Measurements from ENCODE around the gene ATAD3A.
A peak's percentile ranks its signal among the peaks of the same experiment; 100 is the strongest.
"Not testable (repeated sequence)": the region's sequence is repeated elsewhere in the genome, so short reads cannot be mapped to it uniquely, and the experiment has no call there.

The ATAD3A gene

DNA sequence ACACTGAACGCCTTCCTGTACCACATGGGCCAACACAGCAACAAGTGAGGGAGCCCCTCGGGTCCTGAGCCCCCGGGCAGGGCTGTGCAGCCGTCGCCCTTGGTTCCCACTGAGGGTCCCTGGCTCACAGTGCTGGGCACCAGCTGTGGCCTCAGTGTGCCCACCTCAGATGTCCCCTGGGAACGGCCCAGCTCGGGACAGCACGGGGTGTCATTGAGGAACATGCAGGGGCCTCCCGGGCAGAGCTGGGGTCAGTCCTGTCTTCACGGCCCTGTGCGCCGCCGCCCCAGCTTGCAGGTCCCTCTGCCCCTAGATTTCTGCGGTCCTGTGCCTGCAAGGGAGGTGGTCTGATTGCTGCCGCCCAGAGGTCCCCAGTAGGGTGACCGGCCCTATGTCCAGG, 22.7 kb upstream of the ATAD3A start:
- no peak for DNase-seq (ENCODE audit: low read depth in 1 of 2, low spot score in 1 of 2)

DNA sequence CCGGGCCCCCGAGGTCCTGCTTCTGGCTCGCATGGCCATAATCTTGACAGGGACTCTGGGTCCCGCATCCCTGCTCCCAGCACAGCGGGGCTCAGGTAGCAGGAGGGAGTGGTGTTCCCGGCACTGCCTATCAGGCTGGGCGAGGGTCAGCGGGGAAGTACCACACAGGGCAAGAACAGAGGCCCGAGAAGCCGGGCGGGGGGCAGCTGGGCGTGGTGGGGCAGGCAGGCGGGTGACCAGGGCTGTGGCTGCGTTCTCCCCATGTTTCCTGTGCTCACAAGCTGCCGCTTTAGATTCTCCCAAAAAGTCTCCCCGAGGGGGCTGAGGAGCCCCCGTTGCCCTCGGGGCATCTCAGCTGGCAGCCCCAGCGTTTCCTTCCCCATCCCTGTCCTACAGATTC, 22.1 kb upstream of the ATAD3A start:
- DNase-seq (ENCODE audit: low read depth in 1 of 2, low spot score in 1 of 2), result no peak

DNA sequence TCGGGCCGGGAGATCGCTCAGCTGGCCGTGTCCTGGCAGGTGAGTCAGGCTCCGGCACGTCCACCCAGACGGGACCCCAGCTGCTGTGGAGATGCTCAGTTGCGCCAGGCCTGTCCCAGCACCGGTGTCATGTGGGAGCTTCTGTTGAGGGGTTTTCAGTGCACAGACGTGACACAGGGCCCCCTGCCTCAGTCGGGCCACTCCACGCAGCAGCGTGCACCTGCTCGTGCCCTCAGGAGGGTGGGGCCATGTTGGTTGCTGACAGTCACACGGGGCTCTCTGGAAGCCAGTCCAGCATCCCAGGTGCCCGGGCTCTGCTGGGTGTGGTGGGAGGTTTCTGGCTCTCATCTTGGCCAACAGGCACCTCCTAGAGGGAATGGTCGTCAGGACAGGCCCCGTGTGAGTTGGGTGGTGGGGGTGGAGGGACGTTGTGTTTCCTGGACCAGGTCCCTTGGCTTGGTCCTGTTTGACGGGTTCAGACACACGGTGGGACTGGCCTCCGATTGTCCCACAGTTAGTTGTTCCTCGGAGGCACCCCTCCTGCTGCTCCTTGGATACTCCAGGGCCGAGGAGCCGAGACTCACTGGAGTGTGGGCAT, 21.2 kb upstream of the ATAD3A start:
- DNase-seq (ENCODE audit: low read depth in 1 of 2, low spot score in 1 of 2), result no peak

DNA sequence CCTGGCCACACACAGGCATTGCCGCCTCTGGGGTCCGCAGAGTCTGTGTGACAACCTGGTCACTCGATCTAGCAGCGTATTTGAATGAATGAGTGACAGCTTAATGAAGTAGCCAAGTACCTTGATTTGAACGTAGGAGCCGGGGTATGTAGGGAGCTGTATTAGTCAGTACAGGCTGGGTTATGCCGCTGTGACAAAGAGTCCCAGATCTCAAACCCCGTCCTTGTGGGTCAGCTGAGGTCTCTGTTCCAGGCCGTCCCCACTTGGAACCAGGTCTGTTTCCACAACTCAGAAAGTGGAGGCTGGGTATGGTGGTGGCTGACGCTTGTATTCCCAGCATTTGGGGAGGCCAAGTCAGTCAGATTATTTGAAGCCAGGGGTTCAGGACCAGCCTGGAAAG, 20.4 kb upstream of the ATAD3A start:
- DNase-seq (ENCODE audit: low read depth in 1 of 2, low spot score in 1 of 2), result no peak

DNA sequence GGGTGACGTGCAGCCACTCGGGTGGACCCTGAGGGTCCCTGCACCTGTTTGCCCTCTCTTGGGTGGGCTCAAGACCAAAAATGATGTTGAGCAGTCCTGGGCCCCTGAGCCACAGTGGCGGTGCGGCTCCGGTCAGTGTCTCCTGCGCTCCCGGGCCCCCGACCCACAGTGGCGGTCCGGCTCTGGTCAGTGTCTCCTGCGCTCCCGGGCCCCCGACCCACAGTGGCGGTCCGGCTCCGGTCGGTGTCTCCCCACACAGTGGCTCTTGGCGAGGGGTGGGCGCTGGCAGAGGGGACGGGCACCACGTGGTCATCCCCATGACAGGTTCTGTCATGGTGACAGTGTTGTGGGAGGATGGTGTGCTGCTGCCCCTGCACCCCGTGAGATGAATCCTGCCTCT, 17.7 kb upstream of the ATAD3A start:
- not testable (repeated sequence) for DNase-seq (ENCODE audit: low read depth in 1 of 2, low spot score in 1 of 2)

DNA sequence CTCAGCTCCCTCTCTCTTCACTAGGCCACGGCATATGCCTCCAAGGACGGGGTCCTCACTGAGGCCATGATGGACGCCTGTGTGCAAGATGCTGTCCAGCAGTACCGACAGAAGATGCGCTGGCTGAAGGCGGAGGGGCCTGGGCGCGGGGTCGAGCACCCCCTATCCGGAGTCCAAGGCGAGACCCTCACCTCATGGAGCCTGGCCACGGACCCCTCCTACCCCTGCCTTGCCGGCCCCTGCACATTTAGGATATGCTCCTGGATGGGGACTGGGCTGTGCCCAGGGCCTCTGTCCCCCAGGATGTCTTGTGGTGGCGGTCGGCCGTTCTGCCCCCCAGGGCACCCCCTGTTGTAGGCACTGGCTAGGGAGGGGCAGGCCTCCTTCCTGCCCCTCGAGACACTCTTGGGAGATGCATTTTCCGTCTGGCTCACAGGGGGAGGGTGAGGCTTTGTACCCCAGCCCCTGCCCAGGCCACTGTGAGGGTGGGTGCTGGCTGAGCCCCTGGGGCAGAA, 16.4 kb upstream of the ATAD3A start:
- not testable (repeated sequence) for DNase-seq (ENCODE audit: low read depth in 1 of 2, low spot score in 1 of 2)

DNA sequence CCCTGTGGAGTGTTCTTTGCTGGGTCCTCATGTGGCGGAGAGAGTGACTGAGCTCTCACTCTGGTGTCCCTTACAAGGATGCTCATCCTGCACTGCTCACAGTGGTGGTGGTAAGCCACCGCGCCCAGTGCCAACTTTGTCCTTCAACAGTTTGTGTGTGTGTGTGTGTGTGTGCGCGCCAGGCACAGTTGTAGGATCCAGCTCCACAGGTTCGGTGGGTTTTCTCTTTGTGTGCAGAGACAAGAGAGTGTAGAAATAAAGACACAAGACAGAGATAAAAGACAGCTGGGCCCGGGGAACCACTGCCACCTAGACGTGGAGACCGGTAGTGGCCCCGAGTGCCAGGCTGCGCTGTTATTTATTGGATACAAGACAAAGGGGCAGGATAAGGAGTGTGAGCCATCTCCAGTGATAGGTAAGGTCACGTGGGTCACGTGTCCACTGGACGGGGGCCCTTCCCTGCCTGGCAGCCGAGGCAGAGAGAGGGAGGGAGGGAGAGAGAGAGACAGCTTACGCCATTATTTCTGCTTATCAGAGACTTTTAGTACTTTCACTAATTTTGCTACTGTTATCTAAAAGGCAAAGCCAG, 7.1 kb upstream of the ATAD3A start:
- peak; percentile 42 to 54 for DNase-seq (ENCODE audit: low read depth in 1 of 2, low spot score in 1 of 2)

DNA sequence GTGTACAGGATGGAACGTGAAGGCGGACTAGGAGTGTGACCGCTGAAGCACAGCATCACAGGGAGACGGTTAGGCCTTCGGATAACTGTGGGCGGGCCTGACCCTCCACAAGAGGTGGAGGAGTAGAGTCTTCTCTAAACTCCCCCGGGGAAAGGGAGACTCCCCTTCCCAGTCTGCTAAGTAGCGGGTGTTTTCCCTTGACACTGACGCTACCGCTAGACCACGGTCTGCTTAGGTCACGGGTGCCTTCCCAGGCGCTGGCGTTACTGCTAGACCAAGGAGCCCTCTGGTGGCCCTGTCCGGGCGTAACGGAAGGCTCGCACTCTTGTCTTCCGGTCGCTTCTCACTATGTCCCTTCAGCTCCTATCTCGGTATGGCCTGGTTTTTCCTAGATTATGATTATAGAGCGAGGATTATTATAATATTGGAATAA, 6.6 kb upstream of the ATAD3A start:
- DNase-seq (ENCODE audit: low read depth in 1 of 2, low spot score in 1 of 2), result not testable (repeated sequence)

DNA sequence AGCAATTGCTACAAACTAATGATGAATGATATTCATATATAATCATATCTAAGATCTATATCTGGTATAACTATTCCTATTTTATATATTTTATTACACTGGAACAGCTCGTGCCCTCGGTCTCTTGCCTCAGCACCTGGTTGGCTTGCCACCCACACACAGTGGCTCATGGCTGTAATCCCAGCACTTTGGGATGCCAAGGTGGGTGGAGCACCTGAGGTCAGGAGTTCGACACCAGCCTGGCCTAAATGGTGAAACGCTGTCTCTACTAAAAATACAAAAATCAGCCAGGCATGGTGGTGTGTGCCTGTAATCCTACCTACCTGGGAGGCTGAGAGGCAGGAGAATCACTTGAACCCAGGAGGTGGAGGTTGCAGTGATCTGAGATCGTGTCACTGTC, 6.2 kb upstream of the ATAD3A start:
- not testable (repeated sequence) for DNase-seq (ENCODE audit: low read depth in 1 of 2, low spot score in 1 of 2)

DNA sequence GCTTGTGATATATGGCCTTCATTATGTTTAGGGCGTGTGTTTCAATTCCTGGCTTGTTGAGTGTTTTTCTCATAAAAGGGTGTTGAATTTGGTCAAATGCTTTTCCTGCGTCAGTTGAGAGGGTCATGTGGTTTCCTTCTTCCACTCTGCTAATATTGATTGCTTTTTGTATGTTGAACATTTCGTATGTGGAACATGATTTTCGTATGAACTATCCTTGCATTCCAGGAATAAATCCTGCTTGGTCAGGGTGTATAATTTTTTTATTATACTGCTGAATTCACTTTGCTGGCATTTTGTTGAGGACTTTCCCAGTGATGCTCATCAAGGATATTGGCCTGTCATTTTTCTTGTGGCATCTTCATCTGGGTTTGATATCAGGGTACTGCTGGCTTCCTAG, 4.7 kb upstream of the ATAD3A start:
- no peak for DNase-seq (ENCODE audit: low read depth in 1 of 2, low spot score in 1 of 2)

DNA sequence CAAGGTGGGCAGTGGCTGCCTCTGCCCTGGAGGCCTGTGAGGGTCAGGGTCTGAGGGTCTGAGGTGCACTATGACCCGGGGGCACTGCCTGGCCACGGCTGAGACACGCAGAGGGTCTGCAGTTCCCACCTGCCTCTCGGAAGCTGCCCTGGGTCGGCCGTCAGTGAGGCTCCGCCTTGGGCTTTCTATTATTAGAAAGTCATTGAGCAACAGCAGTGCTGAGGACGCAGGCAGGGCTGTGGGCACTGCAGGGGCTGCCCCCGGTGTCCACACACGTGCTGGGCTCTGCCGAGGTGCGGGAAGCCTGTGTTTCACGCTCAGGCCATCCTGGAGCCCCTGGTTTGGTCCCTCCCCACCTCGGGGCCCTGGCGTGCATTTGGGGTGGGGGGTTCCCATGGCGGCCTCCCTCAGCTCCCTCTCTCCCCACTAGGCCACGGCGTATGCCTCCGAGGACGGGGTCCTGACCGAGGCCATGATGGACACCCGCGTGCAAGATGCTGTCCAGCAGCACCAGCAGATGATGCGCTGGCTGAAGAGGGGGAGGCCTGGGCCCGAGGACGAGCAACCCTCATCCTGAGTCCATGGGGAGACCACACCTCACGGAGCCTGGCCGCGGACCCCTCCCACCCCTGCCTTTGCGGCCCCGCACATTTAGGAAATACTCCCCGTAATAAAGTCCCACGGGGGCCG, 3.0 kb upstream of the ATAD3A start:
- DNase-seq (ENCODE audit: low read depth in 1 of 2, low spot score in 1 of 2), result not testable (repeated sequence)

DNA sequence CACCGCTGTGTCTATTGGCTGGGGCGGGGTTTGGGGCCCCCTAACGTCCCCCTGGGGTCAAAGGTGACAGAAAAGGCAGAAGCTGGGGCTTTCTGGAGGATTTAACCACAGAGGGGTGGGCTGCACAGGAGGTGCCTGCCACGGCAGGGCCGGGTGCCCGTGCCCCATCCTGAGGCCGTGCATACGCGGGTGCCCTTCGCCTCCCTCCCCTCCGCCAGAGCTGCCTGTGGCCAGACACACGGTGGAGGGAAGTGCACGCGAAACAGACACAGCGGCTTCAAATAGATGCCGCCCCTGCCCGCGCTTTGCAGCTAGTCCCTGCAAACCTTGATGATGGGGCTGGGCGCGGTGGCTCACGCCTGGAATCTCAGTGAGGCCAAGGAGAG, 2.5 kb upstream of the ATAD3A start:
- not testable (repeated sequence) for DNase-seq (ENCODE audit: low read depth in 1 of 2, low spot score in 1 of 2)

DNA sequence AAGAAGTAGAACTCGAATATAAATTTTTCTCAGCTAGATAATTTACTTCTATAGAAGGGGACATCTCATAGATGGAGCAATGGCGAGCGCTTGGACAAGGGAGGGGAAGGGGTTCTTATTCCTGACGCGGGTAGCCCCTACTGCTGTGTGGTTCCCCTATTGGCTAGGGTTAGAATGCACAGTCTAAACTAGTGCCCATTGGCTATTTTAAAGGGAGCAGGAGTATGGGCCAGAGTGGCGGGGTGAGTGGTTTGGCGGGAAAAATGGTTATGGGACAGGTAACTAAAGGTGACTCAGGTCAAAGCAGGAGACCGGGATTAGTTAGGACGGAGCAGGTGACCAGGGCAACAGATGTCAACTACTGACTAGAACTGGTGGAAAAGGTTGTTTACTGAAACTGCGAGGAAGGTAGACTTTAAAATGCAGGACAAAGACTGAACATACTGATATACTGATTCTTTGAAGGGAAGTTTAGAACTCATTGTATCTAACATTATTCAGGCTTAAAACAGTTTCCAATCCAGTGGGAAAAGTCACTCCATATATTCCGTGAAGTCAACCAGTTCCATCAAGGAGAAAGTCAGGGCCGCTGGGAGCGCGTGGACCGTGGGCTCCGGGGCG, 940 bp upstream of the ATAD3A start:
- DNase-seq (ENCODE audit: low read depth in 1 of 2, low spot score in 1 of 2), result no peak

DNA sequence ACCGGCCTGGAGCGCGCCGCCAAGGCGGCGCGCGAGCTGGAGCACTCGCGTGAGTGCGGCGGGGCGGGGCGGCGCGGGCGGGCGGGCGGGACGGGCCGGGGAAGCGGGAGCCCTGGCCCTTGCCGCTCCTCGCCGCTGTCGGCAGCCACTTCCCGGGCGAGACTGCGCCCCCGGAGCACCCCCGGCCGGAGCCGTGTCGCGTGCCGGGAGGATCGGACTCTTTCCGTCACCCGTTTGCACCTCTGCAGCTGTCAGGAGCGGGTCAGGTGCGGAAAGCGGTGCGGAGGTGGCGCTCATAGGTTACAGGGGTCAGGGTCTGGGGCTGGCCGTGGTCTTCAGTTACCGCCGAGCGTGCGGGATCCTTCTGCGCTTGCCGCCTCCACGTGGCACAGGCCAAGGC, 463 bp downstream of the ATAD3A start:
- DNase-seq (ENCODE audit: low read depth in 1 of 2, low spot score in 1 of 2), result not testable (repeated sequence)

DNA sequence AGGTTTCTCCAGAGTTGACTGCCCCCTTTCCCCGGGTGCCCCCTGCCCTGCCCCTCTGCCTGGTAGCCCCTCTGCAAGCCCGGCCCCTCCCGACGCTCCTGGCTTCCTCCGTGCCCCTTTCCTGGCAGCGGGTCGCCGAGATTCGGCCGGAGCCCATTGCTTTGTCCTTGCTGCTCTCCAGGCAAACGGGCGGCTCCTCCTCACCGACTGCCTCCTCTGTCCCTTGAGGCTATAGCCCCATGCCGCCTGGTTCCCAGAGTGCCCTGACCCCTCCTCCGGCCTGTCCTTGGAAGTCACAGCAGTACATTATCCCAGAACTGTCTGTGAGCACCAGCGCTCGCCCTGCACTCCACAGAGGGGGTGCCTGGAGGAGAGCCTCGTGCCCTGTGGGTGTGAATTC, 1.7 kb downstream of the ATAD3A start:
- not testable (repeated sequence) for DNase-seq (ENCODE audit: low read depth in 1 of 2, low spot score in 1 of 2)

DNA sequence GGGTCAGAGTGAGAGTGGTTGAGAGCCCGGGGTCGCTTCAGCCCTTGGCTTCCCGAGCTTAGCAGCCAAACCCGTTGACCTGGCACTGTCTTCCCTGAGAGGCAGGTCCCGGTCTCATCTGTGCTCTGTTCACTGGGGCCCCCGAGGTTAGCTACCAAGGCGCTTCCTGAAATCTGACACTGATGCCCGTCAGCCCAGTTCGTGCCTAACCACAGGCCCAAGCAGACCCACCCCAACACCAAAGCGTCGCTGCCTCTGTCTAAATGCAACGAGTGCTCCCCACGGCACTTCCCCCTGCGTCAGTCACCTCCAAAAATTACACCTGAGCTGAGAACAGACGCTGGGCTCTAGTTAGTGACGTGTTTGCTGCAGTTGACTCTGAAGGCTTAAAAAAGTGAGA, 2.4 kb downstream of the ATAD3A start:
- not testable (repeated sequence) for DNase-seq (ENCODE audit: low read depth in 1 of 2, low spot score in 1 of 2)

DNA sequence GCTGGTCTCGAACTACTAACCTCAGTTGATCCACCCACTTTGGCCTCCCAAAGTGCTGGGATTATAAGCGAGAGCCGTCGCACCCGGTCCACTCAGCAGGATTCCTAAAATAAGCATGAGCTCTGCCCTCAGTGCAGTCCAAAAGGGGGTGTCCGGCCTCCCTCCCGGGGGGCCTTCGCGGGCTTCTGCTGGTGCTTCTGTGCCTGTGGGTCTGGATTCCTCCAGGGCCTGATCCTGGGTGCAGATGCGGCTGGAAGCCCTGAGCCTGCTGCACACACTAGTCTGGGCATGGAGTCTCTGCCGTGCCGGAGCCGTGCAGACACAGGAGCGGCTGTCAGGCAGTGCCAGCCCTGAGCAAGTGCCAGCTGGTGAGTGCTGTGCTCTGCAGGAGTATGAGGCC, 5.0 kb downstream of the ATAD3A start:
- not testable (repeated sequence) for DNase-seq (ENCODE audit: low read depth in 1 of 2, low spot score in 1 of 2)

DNA sequence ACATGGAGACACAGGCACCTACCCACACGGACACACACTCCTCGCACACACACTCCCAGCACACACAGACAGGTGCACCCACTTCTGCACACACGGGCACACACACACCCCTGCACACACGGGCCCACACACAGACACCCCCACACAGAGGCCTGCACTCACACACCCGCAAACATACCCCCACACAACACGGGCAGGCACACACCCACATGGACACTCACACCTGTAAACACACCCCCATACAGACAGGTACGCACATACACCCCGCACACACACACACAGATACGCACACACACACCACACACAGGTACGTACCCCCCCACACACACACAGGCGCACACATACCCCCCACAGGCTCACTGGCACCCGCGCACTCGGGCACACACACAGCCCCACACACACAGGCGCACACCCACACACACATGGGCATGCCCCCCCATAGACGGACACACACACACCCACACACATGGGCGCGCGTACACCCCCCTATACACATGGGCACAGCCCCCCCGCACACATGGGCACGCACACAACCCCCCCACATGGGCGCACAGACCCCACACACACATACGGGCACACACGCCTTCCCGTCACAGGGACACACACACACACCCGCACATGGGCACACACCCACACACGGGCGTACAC, 6.1 kb downstream of the ATAD3A start:
- DNase-seq (ENCODE audit: low read depth in 1 of 2, low spot score in 1 of 2), result no peak

DNA sequence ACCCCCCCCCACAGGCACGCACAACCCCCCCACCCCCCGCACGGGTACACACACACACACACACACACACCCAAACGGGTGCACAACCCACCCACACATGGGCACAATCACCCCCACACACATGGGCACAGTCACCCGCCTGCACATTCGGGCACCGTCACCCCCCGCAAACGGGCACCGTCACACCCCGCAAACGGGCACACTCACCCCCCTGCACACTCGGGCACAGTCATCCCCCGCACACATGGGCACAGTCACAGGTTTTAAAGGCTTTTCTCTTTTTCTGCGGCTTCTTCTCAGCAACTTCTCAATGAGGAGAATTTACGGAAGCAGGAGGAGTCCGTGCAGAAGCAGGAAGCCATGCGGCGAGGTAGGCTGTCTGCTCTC, 6.7 kb downstream of the ATAD3A start:
- DNase-seq (ENCODE audit: low read depth in 1 of 2, low spot score in 1 of 2), result not testable (repeated sequence)

DNA sequence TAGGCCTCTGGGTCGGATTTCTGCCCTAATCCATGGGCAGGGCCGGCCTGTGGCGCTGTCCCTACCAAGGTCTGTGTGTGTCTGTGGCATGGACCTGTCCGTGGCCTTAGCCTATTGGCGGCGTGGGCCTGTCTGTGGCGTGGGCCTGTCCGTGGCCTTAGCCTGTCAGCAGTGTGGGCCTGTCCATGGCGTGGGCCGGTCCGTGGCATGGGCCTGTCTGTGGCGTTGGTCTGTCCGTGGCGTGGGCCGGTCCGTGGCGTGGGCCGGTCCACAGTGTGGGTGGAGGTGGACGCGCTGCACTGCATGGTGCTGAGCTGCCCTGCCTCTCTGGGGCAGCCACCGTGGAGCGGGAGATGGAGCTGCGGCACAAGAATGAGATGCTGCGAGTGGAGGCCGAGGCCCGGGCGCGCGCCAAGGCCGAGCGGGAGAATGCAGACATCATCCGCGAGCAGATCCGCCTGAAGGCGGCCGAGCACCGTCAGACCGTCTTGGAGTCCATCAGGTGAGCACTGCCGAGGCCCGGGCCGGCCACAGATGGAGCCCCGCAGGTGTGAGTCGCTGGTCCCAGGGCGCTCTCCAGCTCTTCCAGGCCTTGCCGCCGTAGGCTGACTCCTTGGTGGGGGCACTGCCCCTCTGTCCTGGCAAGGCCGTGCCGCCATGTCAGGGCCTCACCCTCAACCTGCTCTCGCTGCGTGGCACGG, 8.0 kb downstream of the ATAD3A start:
- DNase-seq (ENCODE audit: low read depth in 1 of 2, low spot score in 1 of 2), result not testable (repeated sequence)

DNA sequence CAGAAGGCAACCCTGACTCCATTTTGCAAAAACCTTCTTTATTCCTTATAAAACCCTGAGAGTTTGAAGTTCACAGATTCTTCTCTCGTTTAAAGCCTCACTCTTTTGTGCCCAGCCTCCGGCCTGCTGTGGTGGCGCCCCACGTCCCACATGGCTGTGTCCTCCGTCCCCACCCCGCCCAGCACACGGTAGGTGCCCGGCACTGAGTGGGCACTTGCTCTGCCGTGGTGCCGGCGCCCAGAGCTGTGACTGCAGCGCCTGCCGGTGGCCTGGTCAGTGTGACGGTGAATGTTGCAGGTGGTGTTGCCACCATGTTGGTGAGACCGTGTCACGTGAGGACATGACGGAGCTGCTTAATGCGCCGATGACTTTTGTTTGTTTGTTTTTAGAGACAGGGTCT, 9.4 kb downstream of the ATAD3A start:
- DNase-seq (ENCODE audit: low read depth in 1 of 2, low spot score in 1 of 2), result no peak

Data from activated T-helper 1 cell treated with anti-CD3 and anti-CD28 coated beads, Interleukin-2, amount 50 U/mL, for 16 hours (primary cell).